ENCODE measurements around the gene MAP7D3.

Gene MAP7D3

DNA sequence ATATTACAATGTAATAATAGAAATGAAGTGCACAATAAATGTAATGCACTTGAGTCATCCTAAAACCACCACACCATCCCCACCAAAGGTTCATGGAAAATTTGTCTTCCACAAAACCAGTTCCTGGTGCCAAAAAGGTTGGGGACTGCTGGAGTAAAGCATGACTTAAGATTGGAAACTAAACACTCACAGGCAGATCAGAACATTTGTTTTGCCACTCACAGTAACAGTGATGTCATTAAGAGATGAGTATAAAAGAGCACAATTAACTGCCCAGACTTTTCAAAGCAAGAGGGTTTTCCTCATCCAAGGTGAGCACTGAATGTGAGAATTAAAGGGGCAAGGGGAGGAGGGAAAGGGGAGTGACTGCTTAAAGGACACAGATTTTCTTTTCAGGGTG, 35.6 kb downstream of the MAP7D3 start (continued):
- TF ChIP-seq, protein P1, sequence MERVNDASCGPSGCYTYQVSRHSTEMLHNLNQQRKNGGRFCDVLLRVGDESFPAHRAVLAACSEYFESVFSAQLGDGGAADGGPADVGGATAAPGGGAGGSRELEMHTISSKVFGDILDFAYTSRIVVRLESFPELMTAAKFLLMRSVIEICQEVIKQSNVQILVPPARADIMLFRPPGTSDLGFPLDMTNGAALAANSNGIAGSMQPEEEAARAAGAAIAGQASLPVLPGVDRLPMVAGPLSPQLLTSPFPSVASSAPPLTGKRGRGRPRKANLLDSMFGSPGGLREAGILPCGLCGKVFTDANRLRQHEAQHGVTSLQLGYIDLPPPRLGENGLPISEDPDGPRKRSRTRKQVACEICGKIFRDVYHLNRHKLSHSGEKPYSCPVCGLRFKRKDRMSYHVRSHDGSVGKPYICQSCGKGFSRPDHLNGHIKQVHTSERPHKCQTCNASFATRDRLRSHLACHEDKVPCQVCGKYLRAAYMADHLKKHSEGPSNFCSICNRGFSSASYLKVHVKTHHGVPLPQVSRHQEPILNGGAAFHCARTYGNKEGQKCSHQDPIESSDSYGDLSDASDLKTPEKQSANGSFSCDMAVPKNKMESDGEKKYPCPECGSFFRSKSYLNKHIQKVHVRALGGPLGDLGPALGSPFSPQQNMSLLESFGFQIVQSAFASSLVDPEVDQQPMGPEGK (CRISPR knock-in tag; IDR thresholded peaks at IDR 0.05; ENCODE audit: borderline replicate concordance), result no peak

DNA sequence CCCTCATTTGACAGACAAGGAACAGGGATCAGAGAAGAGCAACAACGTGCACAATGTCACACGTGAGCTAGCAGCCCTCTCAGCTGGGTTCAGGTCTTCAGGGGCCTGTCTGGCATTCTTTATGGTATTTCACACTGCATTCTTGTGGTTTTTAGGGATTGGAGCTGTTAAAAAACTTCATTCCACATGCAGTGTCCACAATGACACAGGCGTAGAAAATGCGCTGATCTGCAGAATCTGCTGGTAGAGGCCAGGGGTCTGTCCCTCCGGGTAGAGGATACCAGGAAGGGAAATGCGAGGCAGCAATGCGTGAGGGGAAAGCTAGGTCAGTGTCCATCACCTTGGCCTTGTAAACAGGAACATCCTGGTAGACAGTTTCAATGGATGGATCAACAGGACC, 36.6 kb downstream of the MAP7D3 start:
- peak; percentile 78 for ATAC-seq
- TF ChIP-seq, protein P2, sequence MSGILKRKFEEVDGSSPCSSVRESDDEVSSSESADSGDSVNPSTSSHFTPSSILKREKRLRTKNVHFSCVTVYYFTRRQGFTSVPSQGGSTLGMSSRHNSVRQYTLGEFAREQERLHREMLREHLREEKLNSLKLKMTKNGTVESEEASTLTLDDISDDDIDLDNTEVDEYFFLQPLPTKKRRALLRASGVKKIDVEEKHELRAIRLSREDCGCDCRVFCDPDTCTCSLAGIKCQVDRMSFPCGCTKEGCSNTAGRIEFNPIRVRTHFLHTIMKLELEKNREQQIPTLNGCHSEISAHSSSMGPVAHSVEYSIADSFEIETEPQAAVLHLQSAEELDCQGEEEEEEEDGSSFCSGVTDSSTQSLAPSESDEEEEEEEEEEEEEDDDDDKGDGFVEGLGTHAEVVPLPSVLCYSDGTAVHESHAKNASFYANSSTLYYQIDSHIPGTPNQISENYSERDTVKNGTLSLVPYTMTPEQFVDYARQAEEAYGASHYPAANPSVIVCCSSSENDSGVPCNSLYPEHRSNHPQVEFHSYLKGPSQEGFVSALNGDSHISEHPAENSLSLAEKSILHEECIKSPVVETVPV (CRISPR knock-in tag; IDR thresholded peaks at IDR 0.05), result no peak
- TF ChIP-seq TCF4 (CRISPR knock-in tag; IDR thresholded peaks at IDR 0.05; ENCODE audit: borderline replicate concordance) (no peak), ARNTL (CRISPR knock-in tag; IDR thresholded peaks at IDR 0.05; ENCODE audit: borderline replicate concordance, low read depth) (no peak)
- TF ChIP-seq, protein P3, sequence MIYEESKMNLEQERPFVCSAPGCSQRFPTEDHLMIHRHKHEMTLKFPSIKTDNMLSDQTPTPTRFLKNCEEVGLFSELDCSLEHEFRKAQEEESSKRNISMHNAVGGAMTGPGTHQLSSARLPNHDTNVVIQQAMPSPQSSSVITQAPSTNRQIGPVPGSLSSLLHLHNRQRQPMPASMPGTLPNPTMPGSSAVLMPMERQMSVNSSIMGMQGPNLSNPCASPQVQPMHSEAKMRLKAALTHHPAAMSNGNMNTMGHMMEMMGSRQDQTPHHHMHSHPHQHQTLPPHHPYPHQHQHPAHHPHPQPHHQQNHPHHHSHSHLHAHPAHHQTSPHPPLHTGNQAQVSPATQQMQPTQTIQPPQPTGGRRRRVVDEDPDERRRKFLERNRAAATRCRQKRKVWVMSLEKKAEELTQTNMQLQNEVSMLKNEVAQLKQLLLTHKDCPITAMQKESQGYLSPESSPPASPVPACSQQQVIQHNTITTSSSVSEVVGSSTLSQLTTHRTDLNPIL (CRISPR knock-in tag; IDR thresholded peaks at IDR 0.05; ENCODE audit: low read depth), result no peak

DNA sequence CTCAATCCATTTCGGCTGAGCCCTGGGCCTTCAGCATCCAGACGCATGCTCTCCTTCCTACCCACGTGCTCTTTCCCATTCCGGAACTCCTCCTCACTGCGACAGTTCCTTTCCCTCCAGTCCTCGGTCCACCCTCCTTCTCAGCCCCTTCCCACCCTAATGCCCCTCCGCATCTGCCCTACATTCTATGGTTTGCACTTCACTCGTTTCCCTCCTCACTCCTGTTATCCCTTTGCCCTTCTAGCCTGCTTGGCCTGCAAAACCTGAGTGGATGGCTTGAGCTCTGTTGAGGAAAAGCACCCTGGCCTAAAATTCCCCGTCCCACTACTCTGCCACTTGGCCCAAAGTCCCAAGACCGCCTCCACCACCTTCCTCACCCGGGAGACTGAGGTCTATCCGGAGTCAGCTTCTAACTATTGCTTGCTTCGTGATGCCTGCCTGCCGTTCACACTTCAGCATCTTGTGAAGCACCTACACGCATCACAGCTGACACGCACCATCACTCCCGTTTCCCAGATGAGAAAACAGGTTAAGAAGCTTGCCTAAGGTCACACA, 38.6 kb downstream of the MAP7D3 start:
- TF ChIP-seq ZNF565 (CRISPR knock-in tag; conservative IDR thresholded peaks at IDR 0.05; ENCODE audit: low read depth), result no peak
- no peak for TF ChIP-seq ARNTL (CRISPR knock-in tag; IDR thresholded peaks at IDR 0.05; ENCODE audit: borderline replicate concordance, low read depth)
- no peak for TF ChIP-seq ZNF70 (CRISPR knock-in tag; IDR thresholded peaks at IDR 0.05)
- TF ChIP-seq, protein P4, sequence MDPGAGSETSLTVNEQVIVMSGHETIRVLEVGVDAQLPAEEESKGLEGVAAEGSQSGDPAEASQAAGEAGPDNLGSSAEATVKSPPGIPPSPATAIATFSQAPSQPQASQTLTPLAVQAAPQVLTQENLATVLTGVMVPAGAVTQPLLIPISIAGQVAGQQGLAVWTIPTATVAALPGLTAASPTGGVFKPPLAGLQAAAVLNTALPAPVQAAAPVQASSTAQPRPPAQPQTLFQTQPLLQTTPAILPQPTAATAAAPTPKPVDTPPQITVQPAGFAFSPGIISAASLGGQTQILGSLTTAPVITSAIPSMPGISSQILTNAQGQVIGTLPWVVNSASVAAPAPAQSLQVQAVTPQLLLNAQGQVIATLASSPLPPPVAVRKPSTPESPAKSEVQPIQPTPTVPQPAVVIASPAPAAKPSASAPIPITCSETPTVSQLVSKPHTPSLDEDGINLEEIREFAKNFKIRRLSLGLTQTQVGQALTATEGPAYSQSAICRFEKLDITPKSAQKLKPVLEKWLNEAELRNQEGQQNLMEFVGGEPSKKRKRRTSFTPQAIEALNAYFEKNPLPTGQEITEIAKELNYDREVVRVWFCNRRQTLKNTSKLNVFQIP (CRISPR knock-in tag; IDR thresholded peaks at IDR 0.05; ENCODE audit: borderline replicate concordance, low read depth), result no peak
- TF ChIP-seq, protein P5, sequence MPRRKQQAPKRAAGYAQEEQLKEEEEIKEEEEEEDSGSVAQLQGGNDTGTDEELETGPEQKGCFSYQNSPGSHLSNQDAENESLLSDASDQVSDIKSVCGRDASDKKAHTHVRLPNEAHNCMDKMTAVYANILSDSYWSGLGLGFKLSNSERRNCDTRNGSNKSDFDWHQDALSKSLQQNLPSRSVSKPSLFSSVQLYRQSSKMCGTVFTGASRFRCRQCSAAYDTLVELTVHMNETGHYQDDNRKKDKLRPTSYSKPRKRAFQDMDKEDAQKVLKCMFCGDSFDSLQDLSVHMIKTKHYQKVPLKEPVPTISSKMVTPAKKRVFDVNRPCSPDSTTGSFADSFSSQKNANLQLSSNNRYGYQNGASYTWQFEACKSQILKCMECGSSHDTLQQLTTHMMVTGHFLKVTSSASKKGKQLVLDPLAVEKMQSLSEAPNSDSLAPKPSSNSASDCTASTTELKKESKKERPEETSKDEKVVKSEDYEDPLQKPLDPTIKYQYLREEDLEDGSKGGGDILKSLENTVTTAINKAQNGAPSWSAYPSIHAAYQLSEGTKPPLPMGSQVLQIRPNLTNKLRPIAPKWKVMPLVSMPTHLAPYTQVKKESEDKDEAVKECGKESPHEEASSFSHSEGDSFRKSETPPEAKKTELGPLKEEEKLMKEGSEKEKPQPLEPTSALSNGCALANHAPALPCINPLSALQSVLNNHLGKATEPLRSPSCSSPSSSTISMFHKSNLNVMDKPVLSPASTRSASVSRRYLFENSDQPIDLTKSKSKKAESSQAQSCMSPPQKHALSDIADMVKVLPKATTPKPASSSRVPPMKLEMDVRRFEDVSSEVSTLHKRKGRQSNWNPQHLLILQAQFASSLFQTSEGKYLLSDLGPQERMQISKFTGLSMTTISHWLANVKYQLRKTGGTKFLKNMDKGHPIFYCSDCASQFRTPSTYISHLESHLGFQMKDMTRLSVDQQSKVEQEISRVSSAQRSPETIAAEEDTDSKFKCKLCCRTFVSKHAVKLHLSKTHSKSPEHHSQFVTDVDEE (CRISPR knock-in tag; IDR thresholded peaks at IDR 0.05), result no peak
- TF ChIP-seq RARB (CRISPR knock-in tag; IDR thresholded peaks at IDR 0.05), result no peak
- no peak for TF ChIP-seq ISL1 (CRISPR knock-in tag; IDR thresholded peaks at IDR 0.05)
- no peak for TF ChIP-seq PPARA (CRISPR knock-in tag; IDR thresholded peaks at IDR 0.05; ENCODE audit: borderline replicate concordance)
- no peak for ATAC-seq

DNA sequence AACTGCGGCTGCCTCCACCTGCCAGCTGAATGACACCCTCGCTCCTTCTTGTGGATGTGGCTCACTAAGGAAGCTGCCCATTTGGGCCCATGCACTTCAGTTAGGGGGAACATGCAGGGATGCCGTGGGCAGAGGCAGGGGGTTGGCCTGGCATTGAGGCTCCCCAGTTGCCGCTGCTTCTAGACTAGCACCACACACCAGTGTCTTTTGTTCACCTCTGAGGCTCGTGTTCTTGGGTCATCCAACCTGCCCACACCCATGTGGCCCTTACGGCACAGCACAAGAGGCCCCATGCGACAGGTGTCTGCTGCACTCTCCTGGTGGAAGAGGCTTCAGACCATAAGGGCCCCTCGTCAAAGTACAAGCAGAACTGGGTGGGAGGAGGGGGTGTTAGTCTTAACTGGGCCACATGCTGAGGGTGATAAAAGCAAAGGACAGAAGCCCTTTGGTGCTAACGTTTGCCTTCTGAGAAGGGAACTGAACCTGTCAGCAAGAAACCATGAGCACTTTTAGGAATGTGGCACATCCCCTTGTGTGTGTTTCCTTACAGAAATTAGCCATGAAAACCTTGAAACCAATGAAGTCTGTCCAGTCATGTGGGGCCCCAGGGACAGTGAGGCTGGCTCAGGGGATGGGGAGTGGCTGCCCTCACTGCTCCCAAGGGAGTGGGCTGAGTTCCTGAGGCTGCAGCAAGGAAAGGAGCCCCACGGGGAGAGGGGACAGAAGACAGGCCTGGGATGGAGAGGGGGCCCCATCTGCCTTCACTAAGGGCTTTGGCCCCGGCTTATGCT, 39.2 kb downstream of the MAP7D3 start:
- ATAC-seq, result no peak
- no peak for TF ChIP-seq ZFP3 (CRISPR knock-in tag; IDR thresholded peaks at IDR 0.05)
- TF ChIP-seq, protein P4 (CRISPR knock-in tag; IDR thresholded peaks at IDR 0.05; ENCODE audit: borderline replicate concordance, low read depth), result no peak
- TF ChIP-seq GLIS3 (CRISPR knock-in tag; IDR thresholded peaks at IDR 0.05), result no peak
- no peak for TF ChIP-seq OSR1 (CRISPR knock-in tag; IDR thresholded peaks at IDR 0.05)
- no peak for TF ChIP-seq ZFP30 (CRISPR knock-in tag; IDR thresholded peaks at IDR 0.05)
- no peak for TF ChIP-seq CSDC2 (CRISPR knock-in tag; IDR thresholded peaks at IDR 0.05)
- TF ChIP-seq SNAI2 (CRISPR knock-in tag; IDR thresholded peaks at IDR 0.05), result no peak
- no peak for TF ChIP-seq ISL1 (CRISPR knock-in tag; IDR thresholded peaks at IDR 0.05)
- TF ChIP-seq, protein P5 (CRISPR knock-in tag; IDR thresholded peaks at IDR 0.05), result no peak
- TF ChIP-seq BACH2 (CRISPR knock-in tag; IDR thresholded peaks at IDR 0.05; ENCODE audit: borderline replicate concordance), result no peak
- TF ChIP-seq ZNF70 (CRISPR knock-in tag; IDR thresholded peaks at IDR 0.05), result no peak
- no peak for TF ChIP-seq ARNTL (CRISPR knock-in tag; IDR thresholded peaks at IDR 0.05; ENCODE audit: borderline replicate concordance, low read depth)

All from SK-N-SH treated with all-trans-retinoic acid at 6 μM for 48 hours (cell line).